Measurements from ENCODE around the gene APOC1.

DNA sequence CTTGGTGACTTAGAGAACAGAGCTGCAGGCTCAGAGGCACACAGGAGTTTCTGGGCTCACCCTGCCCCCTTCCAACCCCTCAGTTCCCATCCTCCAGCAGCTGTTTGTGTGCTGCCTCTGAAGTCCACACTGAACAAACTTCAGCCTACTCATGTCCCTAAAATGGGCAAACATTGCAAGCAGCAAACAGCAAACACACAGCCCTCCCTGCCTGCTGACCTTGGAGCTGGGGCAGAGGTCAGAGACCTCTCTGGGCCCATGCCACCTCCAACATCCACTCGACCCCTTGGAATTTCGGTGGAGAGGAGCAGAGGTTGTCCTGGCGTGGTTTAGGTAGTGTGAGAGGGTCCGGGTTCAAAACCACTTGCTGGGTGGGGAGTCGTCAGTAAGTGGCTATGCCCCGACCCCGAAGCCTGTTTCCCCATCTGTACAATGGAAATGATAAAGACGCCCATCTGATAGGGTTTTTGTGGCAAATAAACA is 9.9 kb downstream of the APOC1 start:
- TF ChIP-seq, protein P1, sequence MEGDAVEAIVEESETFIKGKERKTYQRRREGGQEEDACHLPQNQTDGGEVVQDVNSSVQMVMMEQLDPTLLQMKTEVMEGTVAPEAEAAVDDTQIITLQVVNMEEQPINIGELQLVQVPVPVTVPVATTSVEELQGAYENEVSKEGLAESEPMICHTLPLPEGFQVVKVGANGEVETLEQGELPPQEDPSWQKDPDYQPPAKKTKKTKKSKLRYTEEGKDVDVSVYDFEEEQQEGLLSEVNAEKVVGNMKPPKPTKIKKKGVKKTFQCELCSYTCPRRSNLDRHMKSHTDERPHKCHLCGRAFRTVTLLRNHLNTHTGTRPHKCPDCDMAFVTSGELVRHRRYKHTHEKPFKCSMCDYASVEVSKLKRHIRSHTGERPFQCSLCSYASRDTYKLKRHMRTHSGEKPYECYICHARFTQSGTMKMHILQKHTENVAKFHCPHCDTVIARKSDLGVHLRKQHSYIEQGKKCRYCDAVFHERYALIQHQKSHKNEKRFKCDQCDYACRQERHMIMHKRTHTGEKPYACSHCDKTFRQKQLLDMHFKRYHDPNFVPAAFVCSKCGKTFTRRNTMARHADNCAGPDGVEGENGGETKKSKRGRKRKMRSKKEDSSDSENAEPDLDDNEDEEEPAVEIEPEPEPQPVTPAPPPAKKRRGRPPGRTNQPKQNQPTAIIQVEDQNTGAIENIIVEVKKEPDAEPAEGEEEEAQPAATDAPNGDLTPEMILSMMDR (IDR thresholded peaks at IDR 0.05; ENCODE audit: low read length): no peak
- TF ChIP-seq EZH2 (IDR thresholded peaks at IDR 0.05; ENCODE audit: borderline replicate concordance, low read length): no peak
